IMR-90 (cell line): ENCODE data around the gene MAML3. TPM values are rescaled to one million over a fixed set of nuclear protein-coding genes. Genes with fewer than 3 reads are reported as not detected.

Experiments
- ATAC-seq: fragments of 200-7000 bp; cut with Tn5 transposase; 2 replicates; pipeline ENCODE4 v1.9.1; 2020; ENCODE audit warnings: low read depth, mild to moderate bottlenecking, moderate library complexity
- BruUV-seq: library from RNA; stranded (reverse); fragments of 400-500 nt; replicated peaks from 2 replicates; lab custom pipeline; 2021; lab: Mats Ljungman, UMichigan
- CTCF ChIA-PET: fragments of 300-600 bp; formaldehyde crosslinking; extraction: SDS; loops from one replicate; lab custom pipeline; 2021; ENCODE audit warnings: antibody characterized with exemption; lab: Yijun Ruan, JAX
- POLR2A ChIA-PET: fragments of 300-600 bp; sonication (Branson Sonifier 250); formaldehyde crosslinking; loops from one replicate; lab custom pipeline; 2022; ENCODE audit warnings: antibody characterized with exemption; ENCODE audit not compliant: unreplicated experiment; lab: Charles Lee
- DNase-seq: peaks from one replicate; pipeline ENCODE4 v3.0.0; 2013
- H2AFZ ChIP-seq: replicated peaks from 2 replicates; pipeline ENCODE3; 2013; ENCODE audit warnings: low read length, mild to moderate bottlenecking; ENCODE audit not compliant: poor library complexity
- H2AK5ac ChIP-seq: 2 replicates; pipeline ENCODE4 v1.6.1; 2013; ENCODE audit warnings: low read depth, low read length, inconsistent platforms
- H2AK9ac ChIP-seq: replicated peaks from 2 replicates; pipeline ENCODE3; 2013; ENCODE audit warnings: mild to moderate bottlenecking, low read depth, low read length, moderate library complexity; ENCODE audit not compliant: poor library complexity
- H2BK120ac ChIP-seq: 2 replicates; pipeline ENCODE4 v1.6.1; 2013; ENCODE audit warnings: low read depth, low read length, inconsistent platforms
- H2BK15ac ChIP-seq: 3 replicates; pipeline ENCODE4 v1.6.1; 2013; ENCODE audit warnings: low read depth, low read length, inconsistent platforms
- H2BK20ac ChIP-seq: 2 replicates; pipeline ENCODE4 v1.6.1; 2013; ENCODE audit warnings: low read depth, mild to moderate bottlenecking, inconsistent platforms, low read length, moderate library complexity
- H2BK5ac ChIP-seq: 2 replicates; pipeline ENCODE4 v1.6.1; 2013; ENCODE audit warnings: mild to moderate bottlenecking, low read depth, low read length, inconsistent platforms; ENCODE audit not compliant: poor library complexity, severe bottlenecking
- H3K14ac ChIP-seq: replicated peaks from 2 replicates; pipeline ENCODE4 v1.6.1; 2013; ENCODE audit warnings: low read depth, low read length, inconsistent platforms
- H3K18ac ChIP-seq: 2 replicates; pipeline ENCODE4 v1.6.1; 2013; ENCODE audit warnings: low read depth, low read length, control low read depth
- H3K23ac ChIP-seq: 2 replicates; pipeline ENCODE4 v1.6.1; 2013; ENCODE audit warnings: low read depth, low read length, inconsistent platforms
- H3K27ac ChIP-seq: 2 replicates; pipeline ENCODE4 v1.5.1; 2013; ENCODE audit warnings: mild to moderate bottlenecking, control low read depth, low read length; ENCODE audit not compliant: insufficient read depth
- H3K27me3 ChIP-seq: 2 replicates; pipeline ENCODE4 v1.6.1; 2013; ENCODE audit warnings: low read length; ENCODE audit not compliant: control insufficient read depth, insufficient read depth
- H3K36me3 ChIP-seq: 2 replicates; pipeline ENCODE4 v1.6.1; 2013; ENCODE audit warnings: low read length, mixed read lengths; ENCODE audit not compliant: control insufficient read depth, insufficient read depth
- H3K4ac ChIP-seq: 2 replicates; pipeline ENCODE4 v1.6.1; 2013; ENCODE audit warnings: low read depth, low read length, inconsistent platforms
- H3K4me1 ChIP-seq: 2 replicates; pipeline ENCODE4 v1.6.1; 2013; ENCODE audit warnings: low read length, mixed read lengths; ENCODE audit not compliant: control insufficient read depth, insufficient read depth
- H3K4me2 ChIP-seq: 2 replicates; pipeline ENCODE4 v1.6.1; 2013; ENCODE audit warnings: low read depth, mild to moderate bottlenecking, control low read depth, low read length, moderate library complexity
- H3K4me3 ChIP-seq: 2 replicates; pipeline ENCODE4 v1.5.1; 2013; ENCODE audit warnings: low read depth, mild to moderate bottlenecking, control low read depth, low read length, moderate library complexity; ENCODE audit not compliant: insufficient read depth
- H3K56ac ChIP-seq: 2 replicates; pipeline ENCODE4 v1.6.1; 2013; ENCODE audit warnings: low read length, inconsistent platforms; ENCODE audit not compliant: insufficient read depth; ENCODE audit errors: extremely low read depth
- H3K79me1 ChIP-seq, 2 experiments: 2 replicates each; pipeline ENCODE4 v1.6.1; 2013; ENCODE audit warnings: low read length in 2 of 2, inconsistent platforms in 1 of 2, low read depth in 1 of 2
- H3K9ac ChIP-seq: 2 replicates; pipeline ENCODE4 v1.6.1; 2013; ENCODE audit warnings: low read depth, low read length, control low read depth
- H3K9me1 ChIP-seq: 2 replicates; pipeline ENCODE4 v1.6.1; 2013; ENCODE audit warnings: low read length, inconsistent platforms; ENCODE audit not compliant: insufficient read depth
- H3K9me3 ChIP-seq: 2 replicates; pipeline ENCODE4 v1.6.1; 2013; ENCODE audit warnings: low read length; ENCODE audit not compliant: control insufficient read depth, insufficient read depth
- H4K20me1 ChIP-seq: 2 replicates; pipeline ENCODE4 v1.6.1; 2013; ENCODE audit warnings: low read length, inconsistent platforms; ENCODE audit not compliant: insufficient read depth
- H4K5ac ChIP-seq: 2 replicates; pipeline ENCODE4 v1.6.1; 2013; ENCODE audit warnings: mild to moderate bottlenecking, low read depth, low read length, control low read depth
- H4K8ac ChIP-seq, 2 experiments: 2 replicates each; pipeline ENCODE4 v1.6.1; 2013; ENCODE audit warnings: low read depth in 2 of 2, low read length in 2 of 2, control low read depth in 1 of 2, inconsistent platforms in 1 of 2
- H4K91ac ChIP-seq: 2 replicates; pipeline ENCODE4 v1.6.1; 2013; ENCODE audit warnings: low read depth, low read length, inconsistent platforms; ENCODE audit not compliant: insufficient read depth
- BHLHE40 ChIP-seq: fragments of 150-350 bp; IDR thresholded peaks from 2 replicates; pipeline ENCODE4 v1.6.1; 2016; ENCODE audit warnings: mild to moderate bottlenecking, low read depth, low read length
- CEBPB ChIP-seq: IDR thresholded peaks from 2 replicates; pipeline ENCODE4 v1.6.1; 2012; ENCODE audit warnings: low read depth, low read length, improper control_type of control experiment
- CHD1 ChIP-seq: IDR thresholded peaks from 2 replicates; pipeline ENCODE4 v1.6.1; 2012; ENCODE audit warnings: low read depth, low read length, improper control_type of control experiment
- FOS ChIP-seq: fragments of 150-350 bp; IDR thresholded peaks from 2 replicates; pipeline ENCODE4 v1.6.1; 2016; ENCODE audit warnings: low read depth, low read length
- MAFK ChIP-seq: IDR thresholded peaks from 2 replicates; pipeline ENCODE4 v1.6.1; 2012; ENCODE audit warnings: low read depth, low read length, improper control_type of control experiment
- MAZ ChIP-seq: IDR thresholded peaks from 2 replicates; pipeline ENCODE4 v1.6.1; 2012; ENCODE audit warnings: low read depth, mild to moderate bottlenecking, low read length, improper control_type of control experiment, moderate library complexity, borderline replicate concordance
- MXI1 ChIP-seq: IDR thresholded peaks from 2 replicates; pipeline ENCODE4 v1.6.1; 2012; ENCODE audit warnings: low read depth, mild to moderate bottlenecking, low read length, moderate library complexity, borderline replicate concordance
- NFE2L2 ChIP-seq: fragments of 150-350 bp; IDR thresholded peaks from 2 replicates; pipeline ENCODE4 v1.6.1; 2016; ENCODE audit warnings: low read depth, mild to moderate bottlenecking, low read length
- POLR2A ChIP-seq: IDR thresholded peaks from 2 replicates; pipeline ENCODE4 v1.6.1; 2012; ENCODE audit warnings: mild to moderate bottlenecking, low read depth, low read length
- RAD21 ChIP-seq: IDR thresholded peaks from 2 replicates; pipeline ENCODE4 v1.6.1; 2012; ENCODE audit warnings: low read length, improper control_type of control experiment
- RCOR1 ChIP-seq: IDR thresholded peaks from 2 replicates; pipeline ENCODE4 v1.6.1; 2012; ENCODE audit warnings: mild to moderate bottlenecking, low read length, improper control_type of control experiment; ENCODE audit not compliant: insufficient replicate concordance
- RFX5 ChIP-seq: IDR thresholded peaks from 2 replicates; pipeline ENCODE4 v1.8.0; 2012; ENCODE audit warnings: low read depth, mild to moderate bottlenecking, low read length, moderate library complexity
- SMC3 ChIP-seq: fragments of 150-350 bp; IDR thresholded peaks from 2 replicates; pipeline ENCODE4 v1.6.1; 2016; ENCODE audit warnings: low read depth, mild to moderate bottlenecking, antibody characterized with exemption, low read length, moderate library complexity
- WGBS, 2 experiments: methylation state at CpG; one replicate each; pipeline versions ENCODE4 v1.1.5 to v1.1.7; 2013; ENCODE audit warnings: missing lambda C conversion rate in 2 of 2; ENCODE audit not compliant: insufficient read length in 1 of 2; ENCODE audit errors: extremely low coverage in 2 of 2; 5-methylcytosine and 5-hydroxymethylcytosine counted together
- dilution Hi-C: fragments of 300-500 bp; cut with HindIII; formaldehyde crosslinking; loops from one replicate; pipeline ENCODE4 v1.14.3; 2018; ENCODE audit warnings: low sequenced_read_pairs; ENCODE audit not compliant: unreplicated experiment
- in situ Hi-C: fragments of 300-500 bp; cut with MboI; formaldehyde crosslinking; loops from 3 replicates; pipeline ENCODE4 v1.14.3; 2019; ENCODE audit warnings: low sequenced_read_pairs, inconsistent platforms, mixed read lengths
- intact Hi-C: fragments of 100-400 bp; cut with micrococcal nuclease; formaldehyde crosslinking; loops from 2 replicates; pipeline ENCODE4 v1.10.0; 2022
- polyA plus RNA-seq, 3 experiments: library from polyadenylated mRNA; depleted of rRNA; stranded (reverse); fragments of >200 nt; gene quantifications; 2 replicates each; pipeline ENCODE4 v1.2.3, GENCODE V29; 2012; ENCODE audit warnings: low replicate concordance in 1 of 3
- total RNA-seq: library from RNA; depleted of rRNA; stranded (reverse); fragments of >200 nt; gene quantifications from 2 replicates; pipeline ENCODE4 v1.2.3, GENCODE V29; 2012
- TF ChIP-seq, protein P1 (sequence below): conservative IDR thresholded peaks from 2 replicates; pipeline ENCODE4 v1.5.1; 2012; ENCODE audit warnings: mild to moderate bottlenecking, low read depth, low read length, improper control_type of control experiment
- TF ChIP-seq, protein P2 (sequence below): fragments of 150-350 bp; IDR thresholded peaks from 2 replicates; pipeline ENCODE4 v1.6.1; 2016; ENCODE audit warnings: low read depth, mild to moderate bottlenecking, low read length, moderate library complexity, borderline replicate concordance
- TF ChIP-seq, protein P3 (sequence below): fragments of 150-350 bp; IDR thresholded peaks from 2 replicates; pipeline ENCODE4 v1.6.1; 2017; ENCODE audit warnings: mild to moderate bottlenecking, antibody characterized with exemption, low read length, low read depth

MAML3 gene
- total and polyA plus RNA-seq, 2 of the 4 experiments (the other 2 are of a cell fraction) = 0.90 to 1.7 TPM

DNA sequence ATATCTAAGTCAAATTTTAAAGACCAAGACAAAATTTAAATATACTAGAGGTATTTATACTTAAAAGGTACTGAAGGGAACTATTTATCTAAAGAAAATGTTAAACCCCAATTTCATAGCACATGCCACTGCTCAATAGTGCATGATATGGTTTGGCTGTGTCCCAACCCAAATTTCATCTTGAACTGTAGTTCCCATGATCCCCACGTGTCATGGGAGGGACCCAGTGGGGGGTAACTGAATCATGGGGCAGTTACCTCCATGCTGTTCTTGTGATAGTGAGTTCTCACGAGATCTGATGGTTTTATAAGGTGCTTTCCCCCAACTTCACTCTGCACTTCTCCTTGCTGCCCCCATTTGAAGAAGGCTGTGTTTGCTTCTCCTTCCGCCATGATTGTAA, 32.3 kb downstream of the MAML3 start:
- peaks cover 4 to 14% of the 10 kb centered on the region in 2 experiments for H3K79me1 ChIP-seq
- peak overlapping the region; percentile 21; the same call in 1 of the 2 replicates for H2AK5ac ChIP-seq
- no CpG with 5 or more reads among the region's 3 CpGs for WGBS, 2 experiments
- H2AFZ ChIP-seq = no peak overlapping the region
- no TSS peak for BruUV-seq
- H3K9me1 ChIP-seq = no peaks in the 10 kb centered on the region; the same call in 1 of the 2 replicates
- H4K91ac ChIP-seq = no peak overlapping the region
- H3K56ac ChIP-seq = no peak overlapping the region
- no peak overlapping the region for H2AK9ac ChIP-seq
- H2BK120ac ChIP-seq = no peak overlapping the region
- no peak overlapping the region for H3K18ac ChIP-seq
- no peak overlapping the region for H3K9ac ChIP-seq
- dilution Hi-C loops (no loop called here), intact Hi-C loops (no loop called here), in situ Hi-C loops (no loop called here)
- no peaks in the 10 kb centered on the region for H3K9me3 ChIP-seq
- no peak overlapping the region for H3K4ac ChIP-seq
- H3K4me3 ChIP-seq = no peak overlapping the region
- H4K20me1 ChIP-seq = no peaks in the 10 kb centered on the region
- H3K27ac ChIP-seq = no peak overlapping the region
- H3K23ac ChIP-seq = no peak overlapping the region
- no peaks in the 10 kb centered on the region for H3K36me3 ChIP-seq
- CTCF ChIA-PET = no interaction called here
- H4K5ac ChIP-seq = no peak overlapping the region
- POLR2A ChIA-PET = no interaction called here
- no peak overlapping the region for H2BK20ac ChIP-seq
- ATAC-seq (no peak), DNase-seq (no peak)
- TF ChIP-seq, protein P1, sequence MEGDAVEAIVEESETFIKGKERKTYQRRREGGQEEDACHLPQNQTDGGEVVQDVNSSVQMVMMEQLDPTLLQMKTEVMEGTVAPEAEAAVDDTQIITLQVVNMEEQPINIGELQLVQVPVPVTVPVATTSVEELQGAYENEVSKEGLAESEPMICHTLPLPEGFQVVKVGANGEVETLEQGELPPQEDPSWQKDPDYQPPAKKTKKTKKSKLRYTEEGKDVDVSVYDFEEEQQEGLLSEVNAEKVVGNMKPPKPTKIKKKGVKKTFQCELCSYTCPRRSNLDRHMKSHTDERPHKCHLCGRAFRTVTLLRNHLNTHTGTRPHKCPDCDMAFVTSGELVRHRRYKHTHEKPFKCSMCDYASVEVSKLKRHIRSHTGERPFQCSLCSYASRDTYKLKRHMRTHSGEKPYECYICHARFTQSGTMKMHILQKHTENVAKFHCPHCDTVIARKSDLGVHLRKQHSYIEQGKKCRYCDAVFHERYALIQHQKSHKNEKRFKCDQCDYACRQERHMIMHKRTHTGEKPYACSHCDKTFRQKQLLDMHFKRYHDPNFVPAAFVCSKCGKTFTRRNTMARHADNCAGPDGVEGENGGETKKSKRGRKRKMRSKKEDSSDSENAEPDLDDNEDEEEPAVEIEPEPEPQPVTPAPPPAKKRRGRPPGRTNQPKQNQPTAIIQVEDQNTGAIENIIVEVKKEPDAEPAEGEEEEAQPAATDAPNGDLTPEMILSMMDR = no peak
- TF ChIP-seq, protein P2, sequence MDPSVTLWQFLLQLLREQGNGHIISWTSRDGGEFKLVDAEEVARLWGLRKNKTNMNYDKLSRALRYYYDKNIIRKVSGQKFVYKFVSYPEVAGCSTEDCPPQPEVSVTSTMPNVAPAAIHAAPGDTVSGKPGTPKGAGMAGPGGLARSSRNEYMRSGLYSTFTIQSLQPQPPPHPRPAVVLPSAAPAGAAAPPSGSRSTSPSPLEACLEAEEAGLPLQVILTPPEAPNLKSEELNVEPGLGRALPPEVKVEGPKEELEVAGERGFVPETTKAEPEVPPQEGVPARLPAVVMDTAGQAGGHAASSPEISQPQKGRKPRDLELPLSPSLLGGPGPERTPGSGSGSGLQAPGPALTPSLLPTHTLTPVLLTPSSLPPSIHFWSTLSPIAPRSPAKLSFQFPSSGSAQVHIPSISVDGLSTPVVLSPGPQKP = no peak
- no peak for TF ChIP-seq NFE2L2
- TF ChIP-seq MAFK = no peak
- TF ChIP-seq MXI1 = no peak
- TF ChIP-seq CEBPB = no peak
- no peak for TF ChIP-seq CHD1
- TF ChIP-seq RFX5 = no peak
- no peak for TF ChIP-seq RCOR1
- TF ChIP-seq RAD21 = no peak
- TF ChIP-seq, protein P3, sequence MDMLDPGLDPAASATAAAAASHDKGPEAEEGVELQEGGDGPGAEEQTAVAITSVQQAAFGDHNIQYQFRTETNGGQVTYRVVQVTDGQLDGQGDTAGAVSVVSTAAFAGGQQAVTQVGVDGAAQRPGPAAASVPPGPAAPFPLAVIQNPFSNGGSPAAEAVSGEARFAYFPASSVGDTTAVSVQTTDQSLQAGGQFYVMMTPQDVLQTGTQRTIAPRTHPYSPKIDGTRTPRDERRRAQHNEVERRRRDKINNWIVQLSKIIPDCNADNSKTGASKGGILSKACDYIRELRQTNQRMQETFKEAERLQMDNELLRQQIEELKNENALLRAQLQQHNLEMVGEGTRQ = no peak
- no peak for TF ChIP-seq POLR2A
- TF ChIP-seq BHLHE40 = no peak
- TF ChIP-seq SMC3 = no peak
- no peak for TF ChIP-seq MAZ
- TF ChIP-seq FOS = no peak
- no peak overlapping the region for H2BK5ac ChIP-seq
- no peak overlapping the region for H4K8ac ChIP-seq
- peaks cover 3% of the 10 kb centered on the region; the same call in 1 of the 2 replicates for H3K4me1 ChIP-seq
- no peak overlapping the region for H2BK15ac ChIP-seq
- no peaks in the 10 kb centered on the region for H3K27me3 ChIP-seq
- no peak overlapping the region for H3K4me2 ChIP-seq
- H3K14ac ChIP-seq = no peak overlapping the region
